Peyer's patch (tissue), 4 donors: ENCODE results near the gene NELL1.

Source experiments
- CTCF ChIP-seq, 6 experiments: fragments of 450-650 bp in 4 of 6; fragments of 200-600 bp in 2 of 6; sonication (generic) in 1 of 6; IDR thresholded peaks; one replicate each; pipeline ENCODE4 v1.5.1; 2017 to 2019; ENCODE audit warnings: antibody characterized with exemption in 6 of 6, mild to moderate bottlenecking in 3 of 6, moderate library complexity in 1 of 6
- POLR2A ChIP-seq, 2 donors: fragments of 450-650 bp; IDR thresholded peaks; one replicate each; pipeline ENCODE4 v1.5.1; 2017; ENCODE audit warnings: antibody characterized with exemption in 2 of 2, mild to moderate bottlenecking in 2 of 2, moderate library complexity in 2 of 2

- TF ChIP-seq CTCF (IDR thresholded peaks at IDR 0.05), result no peak
- TF ChIP-seq POLR2A (IDR thresholded peaks at IDR 0.05), result no peak
Observed at GRCh38 chr11:20980736-20981135, 311.4 kb downstream of the NELL1 start.
